Left hindlimb (tissue), 1 donor: ENCODE data around the gene HTR6.
"Not testable (repeated sequence)": the region's sequence is repeated elsewhere in the genome, so short reads cannot be mapped to it uniquely, and the experiment has no call there.

Experiments used
- DNase-seq: peaks from one replicate; pipeline ENCODE4 v3.0.0-alpha.2; 2018

Gene HTR6

DNA sequence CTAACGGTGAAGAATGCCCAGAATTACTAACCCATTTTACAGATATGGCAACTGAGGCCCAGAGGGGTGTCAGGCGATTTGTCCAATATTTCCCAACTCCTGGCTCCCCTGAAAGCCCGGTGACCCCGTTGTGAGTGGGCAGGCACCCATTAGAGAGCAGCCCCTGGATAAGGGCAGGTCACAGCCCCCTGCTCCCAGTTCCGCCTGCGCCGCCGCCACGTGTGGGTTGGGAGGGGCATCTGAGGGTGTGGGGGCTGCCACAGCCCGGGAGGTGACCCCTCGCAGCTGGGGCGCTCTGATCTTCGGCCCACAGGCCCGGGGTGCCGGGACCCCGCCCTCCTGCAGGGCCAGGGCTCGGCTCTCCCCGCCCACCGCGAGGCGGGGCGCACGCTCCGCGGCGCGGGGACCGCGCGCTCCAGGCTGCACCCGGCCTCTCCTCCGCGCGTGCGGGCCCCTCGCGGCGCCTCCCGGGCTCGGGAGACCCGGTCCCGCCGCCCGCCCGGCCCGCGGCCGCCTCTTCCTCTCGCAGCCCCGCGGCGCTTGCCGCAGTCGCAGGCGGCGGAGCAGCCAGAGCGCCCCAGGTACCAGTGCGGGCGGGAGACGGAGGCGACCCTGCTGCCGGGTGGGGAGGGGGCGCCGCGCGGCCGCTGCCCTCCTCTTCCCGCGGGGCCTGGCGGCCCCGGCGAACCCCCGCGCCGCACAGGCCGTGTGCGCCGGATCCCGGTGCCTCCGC lies at the start of gene HTR6:
Gene HTR6 (plus strand): TSS at position 423 of the 733 bp plus-strand sequence. CDS start 879 bp downstream, outside the sequence.
- no peak for DNase-seq

DNA sequence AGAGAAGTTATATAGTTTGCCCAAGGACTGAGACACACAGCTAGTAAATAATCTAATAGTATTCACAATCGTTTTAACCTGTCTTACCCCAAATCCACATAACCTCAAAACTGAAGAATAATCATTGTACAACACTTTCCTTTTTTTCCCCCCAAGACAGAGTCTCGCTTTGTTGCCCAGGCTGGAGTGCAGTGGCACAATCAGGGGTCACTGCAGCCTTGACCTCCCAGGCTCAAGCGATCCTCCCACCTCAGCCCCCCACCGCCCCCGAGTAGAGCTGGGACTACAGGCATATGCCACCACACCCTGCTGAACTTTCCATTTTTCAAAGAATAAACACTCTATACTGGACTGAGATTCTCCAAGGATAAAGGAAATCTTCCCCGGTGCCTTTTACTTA lies 49.2 kb upstream of the HTR6 start:
- no peak for DNase-seq

DNA sequence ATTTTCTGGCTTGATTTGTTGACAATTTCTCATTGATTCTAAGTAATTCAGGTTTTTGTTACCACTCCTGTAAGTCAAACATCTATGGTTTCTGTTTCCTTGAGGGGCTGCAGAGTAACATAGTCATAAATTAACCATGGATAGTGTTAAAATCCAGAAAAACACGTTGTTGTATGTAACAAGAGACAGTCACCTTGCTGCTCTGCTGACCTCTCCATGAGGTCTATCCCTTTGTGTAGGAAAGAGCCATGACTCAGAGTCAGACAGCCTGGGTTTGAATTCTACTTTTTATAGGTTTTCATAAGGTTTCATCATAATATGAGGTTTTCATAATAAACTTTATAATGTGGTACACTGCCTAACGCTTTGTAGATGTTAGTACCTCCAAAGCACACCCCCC lies 48.2 kb upstream of the HTR6 start:
- no peak for DNase-seq

DNA sequence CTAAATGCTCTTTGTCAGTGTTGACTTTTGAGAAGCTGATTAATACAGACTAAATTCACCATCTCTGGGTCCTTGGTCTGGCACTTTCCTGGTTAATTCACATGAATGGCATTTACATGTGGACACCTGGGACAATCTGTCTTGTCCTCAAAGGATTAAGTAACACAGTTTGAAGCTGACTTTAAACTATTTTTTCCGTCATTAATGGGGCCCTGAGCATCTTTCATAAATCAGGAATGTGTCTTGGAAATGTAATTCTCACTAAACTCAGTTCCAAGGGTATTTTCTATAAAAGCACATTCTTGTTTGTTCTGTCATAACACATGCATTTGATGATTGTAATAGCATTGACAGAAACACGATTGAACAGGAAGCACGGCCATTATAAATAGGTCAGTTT lies 47.3 kb upstream of the HTR6 start:
- DNase-seq = no peak

DNA sequence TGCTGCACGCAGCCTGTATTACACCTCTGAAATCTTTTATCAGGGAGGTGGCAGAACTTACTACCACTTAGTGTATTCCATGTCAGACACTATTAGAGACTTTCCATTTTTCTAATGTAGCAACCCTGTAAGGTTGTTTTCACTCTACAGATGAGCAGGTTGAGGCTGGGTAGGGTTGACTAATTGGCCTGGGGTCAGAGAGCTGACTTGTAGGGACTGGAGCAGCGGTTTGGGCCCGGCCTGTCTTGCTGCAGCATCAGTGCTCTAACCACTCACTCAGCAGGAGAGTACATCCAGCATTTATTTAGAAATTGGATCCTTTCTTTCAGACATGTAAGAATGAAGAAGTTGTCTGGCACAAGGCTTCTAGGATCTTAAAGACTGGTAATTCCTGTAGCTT lies 46.2 kb upstream of the HTR6 start:
- DNase-seq = no peak

DNA sequence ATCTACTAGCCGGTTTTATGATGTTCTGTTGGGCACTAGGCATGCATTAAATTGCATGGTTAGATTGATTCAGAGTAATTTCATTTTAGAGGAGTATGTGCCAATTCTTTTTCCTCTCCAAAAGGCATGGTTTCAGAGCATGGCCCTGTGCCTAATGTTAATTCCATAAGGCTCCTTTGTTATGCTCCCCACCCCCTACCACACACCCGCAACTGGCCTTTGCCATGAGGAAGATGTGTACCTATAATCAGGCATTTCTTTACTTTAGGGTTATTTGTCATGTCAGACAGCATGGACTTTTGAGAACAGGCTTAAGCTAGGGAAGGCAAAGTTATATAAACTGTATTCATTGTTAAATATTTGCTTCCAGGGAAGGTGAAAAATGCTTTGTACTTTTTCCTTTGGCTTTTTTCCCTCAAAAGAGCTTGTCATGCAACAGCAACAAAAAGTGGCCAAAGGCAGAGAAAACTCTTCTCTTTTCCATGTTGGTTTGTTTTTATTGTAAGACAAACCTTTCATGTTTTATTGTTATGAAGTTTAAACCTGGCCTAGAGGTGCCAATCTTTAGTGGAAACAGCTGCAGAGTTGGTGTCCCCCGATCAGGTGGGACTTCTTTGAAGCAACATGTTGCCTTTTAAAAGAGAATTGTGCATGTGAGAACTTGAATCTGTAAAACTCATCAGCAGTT lies 44.8 kb upstream of the HTR6 start:
- no peak for DNase-seq

DNA sequence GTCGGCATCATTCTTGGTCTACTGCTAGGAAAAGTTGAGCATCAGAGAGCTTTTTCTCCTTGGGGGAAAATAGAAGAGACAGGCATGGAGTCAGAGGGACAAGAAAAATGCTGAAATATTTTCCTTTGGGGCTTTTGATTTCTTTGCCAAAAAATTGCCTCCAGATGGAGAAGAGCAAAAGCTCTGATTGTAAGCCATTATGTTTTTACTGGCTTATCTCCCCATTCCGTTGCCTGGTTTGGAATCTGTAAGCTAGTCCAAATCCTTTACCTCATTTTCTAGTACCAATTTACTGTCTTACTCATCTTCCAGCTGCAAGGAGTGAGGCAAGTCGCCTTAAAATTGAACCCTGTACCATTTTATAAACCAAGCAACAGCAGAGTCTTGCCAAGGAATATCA lies 43.9 kb upstream of the HTR6 start:
- no peak for DNase-seq

DNA sequence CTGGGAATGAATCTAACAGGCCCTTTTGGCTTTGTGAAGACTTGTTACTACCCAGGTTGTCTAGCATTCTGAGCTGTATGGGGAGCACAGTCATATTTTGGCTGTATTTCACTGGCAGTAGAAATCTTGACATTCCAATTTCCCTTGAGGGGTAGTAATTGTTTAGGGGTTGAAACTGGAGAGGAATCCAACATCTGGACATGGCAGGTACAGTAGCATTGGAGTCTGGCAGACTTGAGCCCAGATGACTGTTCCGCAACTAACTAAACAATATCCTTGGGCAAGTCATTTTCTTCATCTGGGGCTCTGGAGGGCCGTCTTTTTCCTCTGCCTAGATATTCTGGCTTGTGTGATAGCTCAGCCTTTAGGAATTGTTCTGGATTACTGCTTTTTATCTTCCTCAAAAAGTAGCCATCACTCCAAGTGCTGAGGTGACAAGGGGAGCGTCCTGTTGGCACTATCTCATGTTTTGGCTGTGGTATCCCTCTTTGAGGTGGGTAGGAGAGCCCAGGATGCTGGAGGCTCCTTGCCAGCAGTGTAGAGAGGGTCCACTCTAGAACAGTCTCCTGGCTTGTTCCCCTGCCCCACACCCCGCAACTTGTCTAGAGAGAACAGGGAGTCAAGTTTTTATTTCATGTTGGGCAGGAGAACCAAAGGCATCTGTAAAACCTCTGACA lies 43.3 kb upstream of the HTR6 start:
- DNase-seq = no peak

DNA sequence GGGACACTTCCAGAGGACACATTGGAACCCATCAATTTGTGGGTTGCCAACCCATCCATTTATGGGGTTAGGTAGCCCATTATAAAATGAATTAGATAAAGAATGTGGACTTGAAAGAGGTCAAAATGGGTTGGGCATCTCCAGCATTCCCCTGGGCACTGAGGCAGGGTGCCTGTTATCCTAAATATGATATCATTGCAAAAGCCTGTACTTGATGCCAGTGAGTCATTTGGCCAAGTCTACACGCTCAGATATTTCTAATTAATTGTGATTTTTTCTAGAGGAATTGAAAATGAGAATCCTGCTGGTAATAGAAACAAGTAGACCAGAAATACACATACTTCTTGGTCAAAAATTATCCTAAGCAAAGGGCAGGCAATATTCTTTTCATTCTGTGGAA lies 42.5 kb upstream of the HTR6 start:
- no peak for DNase-seq

DNA sequence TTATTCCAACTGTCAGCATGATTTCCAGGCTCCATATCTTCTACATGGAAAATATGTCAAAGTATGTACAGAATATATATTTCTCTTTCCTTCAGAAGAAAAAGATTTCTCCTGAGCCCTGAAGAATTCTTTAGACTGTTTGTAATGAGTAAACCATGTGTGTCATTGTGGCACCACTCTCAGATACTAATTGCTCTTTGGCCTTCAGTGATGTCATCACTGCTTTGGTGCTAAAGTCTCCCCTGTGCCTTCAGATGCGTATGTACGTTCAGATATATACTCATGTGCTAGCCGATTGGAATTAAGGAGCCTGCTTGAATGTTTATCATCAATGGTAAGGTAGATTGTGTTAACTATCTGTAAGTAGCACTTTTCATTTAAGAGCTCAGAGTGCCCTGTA lies 41.2 kb upstream of the HTR6 start:
- no peak for DNase-seq

DNA sequence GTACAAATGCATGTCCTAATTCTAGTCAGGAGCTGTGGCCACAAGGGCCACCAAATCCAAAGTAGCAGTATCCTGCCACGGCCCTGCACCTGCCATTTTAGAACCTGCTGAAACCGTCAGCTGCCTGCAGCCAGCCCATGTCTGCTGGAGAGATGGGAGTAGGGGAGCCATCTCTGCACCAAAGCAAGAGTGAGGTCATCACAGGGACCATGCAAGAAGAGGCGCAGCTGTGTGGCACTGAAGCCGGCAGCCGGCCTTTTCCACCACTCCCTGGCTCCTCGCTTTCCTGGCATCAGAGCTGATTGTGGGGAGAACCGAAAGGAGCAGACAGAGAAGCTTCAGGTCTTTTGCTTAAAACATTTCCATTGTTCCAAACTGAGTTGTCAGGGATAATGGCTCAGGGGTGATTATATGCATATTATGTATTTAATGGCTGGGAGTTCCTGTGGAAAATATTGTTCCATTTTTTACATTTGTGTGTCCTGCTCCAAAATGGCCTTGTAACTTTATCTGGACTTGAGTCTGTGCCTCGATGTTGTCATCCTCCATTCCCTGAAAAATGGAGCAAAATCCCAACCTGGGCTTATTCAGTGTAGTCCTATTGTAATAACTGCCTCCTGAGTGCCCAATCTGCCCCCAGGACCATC lies 39.3 kb upstream of the HTR6 start:
- DNase-seq = no peak

DNA sequence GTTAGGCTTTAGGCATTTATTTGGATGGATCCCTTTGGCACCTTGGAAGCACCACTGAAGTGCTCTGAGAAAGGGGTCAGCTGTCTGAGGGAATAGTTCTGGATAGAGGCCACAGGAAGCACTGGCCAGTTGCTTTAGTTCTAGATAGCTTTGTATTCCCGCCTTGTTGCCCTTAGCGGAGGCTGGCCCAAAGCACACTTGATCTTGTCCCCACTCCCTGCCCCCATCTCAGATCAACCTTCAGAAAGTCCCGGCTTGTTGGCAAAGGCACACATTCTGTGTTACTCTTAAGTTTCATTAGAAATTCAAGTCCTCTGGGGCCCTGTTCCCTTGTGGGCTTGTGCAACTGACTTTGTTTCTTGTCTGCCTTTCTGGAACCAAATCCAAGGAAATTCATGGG lies 35.8 kb upstream of the HTR6 start:
- DNase-seq = no peak

DNA sequence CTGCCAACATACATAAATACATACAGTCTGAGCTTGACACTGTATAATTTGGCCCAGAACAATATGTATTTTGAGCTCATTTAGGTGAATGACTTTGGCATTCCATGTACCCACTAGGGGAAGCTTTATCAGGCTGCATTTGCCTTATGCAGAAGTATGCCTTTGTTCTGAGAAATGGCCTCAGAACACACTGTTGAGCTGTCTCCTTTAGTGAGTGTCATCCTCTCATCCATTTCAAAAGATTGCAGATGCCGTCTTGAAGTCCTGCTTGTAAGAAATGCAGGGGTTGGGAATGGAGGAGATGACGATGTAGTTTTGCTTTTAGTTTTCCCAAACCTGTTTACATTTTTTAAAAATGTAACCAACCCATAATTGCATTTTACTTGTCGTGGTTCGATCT lies 35.3 kb upstream of the HTR6 start:
- DNase-seq = no peak

DNA sequence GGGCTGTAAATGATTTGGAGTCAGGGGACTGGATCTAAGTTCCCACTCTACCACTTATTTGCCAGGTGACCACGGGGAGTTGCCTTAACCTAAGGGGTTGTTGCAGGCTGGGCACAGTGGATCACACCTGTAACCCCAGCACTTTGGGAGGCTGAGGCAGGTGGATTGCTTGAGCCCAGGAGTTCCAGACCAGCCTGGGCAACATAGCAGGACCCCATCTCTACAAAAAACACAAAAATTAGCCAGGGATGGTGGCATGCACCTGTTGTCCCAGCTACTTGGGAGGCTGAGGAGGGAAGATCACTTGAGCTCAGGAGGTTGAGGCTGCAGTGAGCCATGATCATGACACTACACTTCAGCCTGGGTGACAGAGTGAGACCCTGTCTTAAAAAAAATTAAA lies 34.5 kb upstream of the HTR6 start:
- not testable (repeated sequence) for DNase-seq

DNA sequence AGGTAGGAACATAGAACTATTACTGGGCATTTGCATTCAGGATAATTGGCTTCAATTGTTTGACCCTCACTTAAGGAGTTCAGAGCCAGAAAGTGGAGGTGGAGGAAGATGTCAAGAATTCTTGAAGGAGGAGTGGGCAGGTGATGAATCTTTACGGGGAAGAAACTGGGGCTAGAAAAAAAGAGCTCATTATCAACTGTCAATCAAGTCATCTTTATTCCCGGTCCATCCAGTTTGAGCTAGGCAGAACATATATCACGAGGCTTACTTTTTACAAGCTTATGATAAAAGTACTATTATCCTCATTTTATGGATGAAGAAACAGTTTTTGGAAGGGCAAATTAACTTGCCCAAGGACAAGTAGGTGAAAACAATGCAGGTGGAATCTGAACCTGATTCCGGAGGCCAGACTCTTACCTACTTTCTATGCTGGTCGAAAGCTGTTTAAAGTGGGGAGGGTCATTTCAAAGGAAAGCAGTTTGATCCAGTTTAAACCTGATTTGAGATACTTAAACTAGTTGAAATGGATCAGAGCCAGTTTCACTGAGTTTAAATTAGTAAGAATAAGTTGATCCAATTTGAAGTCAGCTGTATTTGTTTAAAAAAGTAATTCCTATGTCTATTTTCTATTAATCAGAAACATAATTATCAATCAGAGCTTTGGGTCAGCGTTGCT lies 33.8 kb upstream of the HTR6 start:
- no peak for DNase-seq

DNA sequence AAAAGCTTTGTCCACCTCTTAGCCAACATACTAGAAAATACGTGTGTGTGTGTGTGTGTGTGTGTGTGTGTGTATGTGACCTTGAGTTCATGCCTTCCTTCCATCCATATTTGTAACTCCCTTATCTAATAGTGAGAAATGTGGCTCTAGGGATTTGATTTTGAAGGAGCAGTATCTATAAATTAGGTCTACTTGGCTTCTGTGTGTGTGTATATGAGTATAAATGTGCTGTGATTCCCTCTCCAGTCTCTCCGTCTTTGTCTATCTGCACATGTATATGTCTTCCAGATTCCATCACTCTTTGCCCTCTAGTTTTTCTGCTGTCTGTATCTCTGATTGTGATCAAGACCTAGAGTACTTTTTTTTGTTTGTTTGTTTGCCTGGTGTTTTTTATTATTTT lies 32.5 kb upstream of the HTR6 start:
- DNase-seq = no peak

DNA sequence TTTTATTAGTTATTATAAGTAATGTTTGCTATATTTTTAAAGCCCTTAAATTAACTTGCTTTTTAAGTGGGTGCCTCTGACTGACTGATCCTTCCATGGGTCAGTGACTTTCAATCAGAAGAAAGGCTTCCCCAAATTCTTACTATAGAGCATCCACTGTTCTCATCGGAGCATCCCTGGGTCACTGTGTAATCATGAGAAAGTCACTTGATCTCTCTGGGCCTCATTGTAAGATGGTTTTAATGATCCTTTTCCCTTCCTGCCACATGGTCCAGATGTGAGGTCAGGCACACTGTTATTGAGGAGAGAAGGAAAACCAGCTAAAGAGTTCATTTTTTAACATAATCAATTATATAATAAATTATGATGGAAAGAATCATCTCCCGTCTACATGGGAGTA lies 31.6 kb upstream of the HTR6 start:
- DNase-seq = no peak

DNA sequence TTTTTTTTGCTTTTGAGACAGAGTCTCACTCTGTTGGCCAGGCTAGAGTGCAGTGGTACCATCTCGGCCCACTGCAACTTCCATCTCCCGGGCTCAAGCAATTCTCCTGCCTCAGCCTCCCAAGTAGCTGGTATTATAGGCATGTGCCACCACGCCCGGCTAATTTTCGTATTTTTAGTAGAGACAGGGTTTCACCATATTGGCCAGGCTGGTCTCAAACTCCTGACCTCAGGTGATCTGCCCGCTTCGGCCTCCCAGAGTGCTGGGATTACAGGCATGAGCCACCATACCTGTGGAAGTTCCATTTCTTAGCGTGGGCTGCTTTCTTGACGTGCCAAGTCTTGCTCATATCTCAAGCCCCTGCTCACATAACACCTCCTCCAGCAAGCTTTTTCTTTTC lies 29.6 kb upstream of the HTR6 start:
- not testable (repeated sequence) for DNase-seq

DNA sequence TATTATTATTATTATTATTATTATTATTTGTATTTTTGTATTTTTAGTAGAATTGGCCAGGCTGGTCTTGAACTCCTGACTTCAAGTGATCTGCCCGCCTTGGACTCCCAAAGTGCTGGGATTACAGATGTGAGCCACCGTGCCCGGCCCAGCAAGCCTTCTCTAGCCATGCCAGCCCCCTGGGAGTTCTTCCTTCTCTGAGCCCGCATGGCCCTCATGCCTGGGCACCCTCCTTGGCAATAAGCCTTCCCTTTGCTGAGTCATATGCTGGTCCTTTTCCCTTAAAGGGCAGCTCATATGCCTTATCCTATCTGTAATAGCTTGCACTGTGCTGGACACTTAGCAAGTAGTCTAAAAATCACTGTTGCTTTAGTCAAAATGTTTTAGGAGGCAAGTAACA lies 29.0 kb upstream of the HTR6 start:
- DNase-seq = no peak

DNA sequence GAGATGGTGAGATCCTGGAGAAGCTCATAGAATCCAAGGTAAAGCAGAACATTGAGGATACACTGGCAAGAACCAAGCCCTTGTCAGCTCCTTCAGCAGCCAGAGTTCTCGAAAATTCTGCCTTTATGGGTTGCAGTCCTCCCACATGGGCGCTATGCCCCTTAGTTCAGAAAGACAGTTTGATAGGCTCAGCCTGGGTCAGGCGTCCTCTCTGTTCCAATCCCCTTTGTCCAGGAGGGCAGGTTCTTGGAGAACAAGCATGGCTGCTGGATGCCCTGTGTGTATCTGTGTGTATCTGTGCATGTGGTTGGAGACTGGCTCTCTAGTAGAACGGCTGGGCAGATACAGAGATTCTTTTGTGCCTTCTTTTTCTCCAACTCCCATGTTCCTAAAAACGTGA lies 28.6 kb upstream of the HTR6 start:
- no peak for DNase-seq

DNA sequence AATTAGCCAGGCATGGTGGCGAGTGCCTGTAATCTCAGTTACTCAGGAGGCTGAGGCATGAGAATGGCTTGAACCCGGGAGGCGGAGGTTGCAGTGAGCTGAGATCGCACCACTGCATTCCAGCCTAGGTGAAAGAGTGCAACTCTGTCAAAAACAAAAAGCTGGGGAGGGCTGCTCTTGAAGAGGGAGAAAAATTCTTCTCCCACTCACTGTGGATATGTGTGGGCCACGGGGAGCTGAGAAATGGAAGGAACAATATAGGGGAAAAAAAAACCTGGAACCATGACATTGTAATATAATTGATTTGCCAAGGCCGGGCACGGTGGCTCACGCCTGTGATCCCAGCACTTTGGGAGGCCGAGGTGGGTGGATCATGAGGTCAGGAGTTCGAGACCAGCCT lies 27.9 kb upstream of the HTR6 start:
- DNase-seq = not testable (repeated sequence)

DNA sequence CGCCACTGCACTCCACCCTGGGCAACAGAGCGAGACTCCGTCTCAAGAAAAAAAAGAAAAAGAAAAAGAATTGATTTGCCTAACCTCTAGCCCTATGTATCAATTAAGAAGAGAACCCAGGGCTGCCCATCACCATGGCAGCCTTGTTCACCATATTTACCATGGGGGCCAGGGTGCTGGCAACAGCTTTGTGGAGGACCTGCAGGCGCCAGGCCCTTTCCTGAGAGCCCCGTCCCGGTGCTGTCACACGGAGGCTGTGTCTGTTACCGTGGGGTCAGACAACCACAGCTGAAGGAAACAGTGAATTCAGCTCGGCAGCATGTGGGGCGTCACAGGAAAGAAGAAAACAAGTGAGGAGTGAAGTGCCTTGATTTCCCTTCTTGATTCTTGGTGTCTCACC lies 27.1 kb upstream of the HTR6 start:
- no peak for DNase-seq

DNA sequence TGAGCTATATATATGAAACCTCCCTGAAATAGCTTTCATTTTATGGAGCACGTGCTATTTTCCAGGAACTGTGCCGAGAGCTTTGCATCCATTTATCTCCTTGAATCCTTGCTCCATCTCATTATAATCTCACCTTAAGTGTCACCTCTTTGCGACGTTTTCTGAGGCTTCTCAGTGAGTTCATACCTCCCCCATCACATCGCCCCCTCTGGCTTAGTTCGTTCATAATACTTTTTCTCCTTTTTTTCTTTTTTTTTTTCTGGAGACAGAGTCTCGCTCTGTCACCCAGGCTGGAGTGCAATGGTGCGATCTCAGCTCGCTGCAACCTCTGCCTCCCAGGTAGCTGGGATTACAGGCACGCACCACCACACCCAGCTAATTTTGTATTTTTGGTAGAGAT lies 25.4 kb upstream of the HTR6 start:
- not testable (repeated sequence) for DNase-seq
